ENCODE measurements around the gene S100A10. TPM values are rescaled to one million over a fixed set of nuclear protein-coding genes. Genes with fewer than 3 reads are reported as not detected.
A peak's percentile ranks its signal among the peaks of the same experiment; 100 is the strongest.

S100A10 gene
- total RNA-seq, 1 experiment from 2014 or later: 400 TPM

GRCh38 chr1:151947140-151947539, 46.5 kb downstream of the S100A10 start:
- H3K9me3 ChIP-seq (ENCODE audit: low read length): no peaks in the 10 kb centered on the region
- no peaks in the 10 kb centered on the region for H3K79me2 ChIP-seq (ENCODE audit: low read length)
- H3F3A ChIP-seq (ENCODE audit: low read length, unreplicated experiment): peaks cover 9% of the 10 kb centered on the region
- peak overlapping the region; percentile 55 for H3K4me2 ChIP-seq (ENCODE audit: low read length)
- POLR2A ChIA-PET (ENCODE audit: unreplicated experiment): interaction anchor here (0.6 to 1.8 kb wide), 8 partner anchors 11 to 1250 kb away, joined by 3 to 16 read pairs (median 5); partner anchors contain the start of genes S100A10 and S100A11
- H3K4me1 ChIP-seq (ENCODE audit: insufficient read depth, low read length): peaks cover 39% of the 10 kb centered on the region
- no peaks in the 10 kb centered on the region for H3K36me3 ChIP-seq (ENCODE audit: low read depth, low read length)
- CTCF ChIA-PET: interaction anchor here (1.0 to 1.1 kb wide), 2 partner anchors 13 to 54 kb away, joined by 3 to 4 read pairs; no protein-coding TSS in a partner anchor
- intact Hi-C loops (cut with micrococcal nuclease): loop anchor here (5.0 kb wide), 1 partner anchor 60 kb away; no protein-coding TSS in a partner anchor
- ATAC-seq: no peak
- H2AFZ ChIP-seq (ENCODE audit: low read length): no peak overlapping the region
- peaks cover 4% of the 10 kb centered on the region; the same call in 1 of the 2 replicates for H3K9me2 ChIP-seq (replicated peaks; ENCODE audit: low read length)
- peak; percentile 56 for DNase-seq
- H4K20me1 ChIP-seq (ENCODE audit: low read length): no peaks in the 10 kb centered on the region
- BruUV-seq (replicated peaks): no TSS peak
- no peak for TF ChIP-seq CTCF (conservative IDR thresholded peaks at IDR 0.05; ENCODE audit: low read depth, low read length)
- TF ChIP-seq EZH2phosphoT487 (IDR thresholded peaks at IDR 0.05; ENCODE audit: borderline replicate concordance, low read length): no peak
- peak overlapping the region; percentile 21; the same call in 1 of the 2 replicates for H3K4me3 ChIP-seq (ENCODE audit: low read length)
- H3K27me3 ChIP-seq (ENCODE audit: low read length): no peaks in the 10 kb centered on the region
- H3K9ac ChIP-seq (ENCODE audit: low read length): peak overlapping the region; percentile 68
- peak overlapping the region; percentile 96 for H3K27ac ChIP-seq (ENCODE audit: low read length)

- ATAC-seq: peak; percentile 76
Observed at GRCh38 chr1:151945725-151946722, 47.6 kb downstream of the S100A10 start.

More at GRCh38 chr1:151945725-151946722, 47.6 kb downstream of the S100A10 start:
- H3K4me3 ChIP-seq (ENCODE audit: low read length): peak overlapping the region; percentile 56
- ChIA-PET POLR2A (ENCODE audit: unreplicated experiment) (interaction anchor here (0.6 to 1.8 kb wide), 10 partner anchors 10 to 1249 kb away, joined by 3 to 16 read pairs (median 4); partner anchors contain the start of genes S100A10 and S100A11), CTCF (interaction anchor here (0.7 to 1.5 kb wide), 4 partner anchors 10 to 55 kb away, joined by 3 to 8 read pairs (median 4); no protein-coding TSS in a partner anchor)
- H3K27ac ChIP-seq (ENCODE audit: low read length): peak overlapping the region; percentile 96
- H3K9ac ChIP-seq (ENCODE audit: low read length): peak overlapping the region; percentile 87
- H3F3A ChIP-seq (ENCODE audit: low read length, unreplicated experiment): peaks cover 9% of the 10 kb centered on the region
- DNase-seq: peak; percentile 100
- H3K36me3 ChIP-seq (ENCODE audit: low read depth, low read length): no peaks in the 10 kb centered on the region
- no peak overlapping the region; the same call in 1 of the 2 replicates for H2AFZ ChIP-seq (ENCODE audit: low read length)
- no peaks in the 10 kb centered on the region for H3K27me3 ChIP-seq (ENCODE audit: low read length)
- BruUV-seq (replicated peaks): TSS peak; percentile 91
- H3K9me3 ChIP-seq (ENCODE audit: low read length): no peaks in the 10 kb centered on the region
- peaks cover 49% of the 10 kb centered on the region for H3K4me1 ChIP-seq (ENCODE audit: insufficient read depth, low read length)
- H3K4me2 ChIP-seq (ENCODE audit: low read length): peak overlapping the region; percentile 83
- H3K79me2 ChIP-seq (ENCODE audit: low read length): no peaks in the 10 kb centered on the region
- intact Hi-C loops (cut with micrococcal nuclease): loop anchor here (1.0 to 5.0 kb wide), 4 partner anchors 10 to 59 kb away; no protein-coding TSS in a partner anchor
- TF ChIP-seq CTCF (conservative IDR thresholded peaks at IDR 0.05; ENCODE audit: low read depth, low read length): no peak
- TF ChIP-seq EZH2 (IDR thresholded peaks at IDR 0.05; ENCODE audit: low read length, unreplicated experiment): no peak
- no peak for TF ChIP-seq EZH2phosphoT487 (IDR thresholded peaks at IDR 0.05; ENCODE audit: borderline replicate concordance, low read length)
- no peaks in the 10 kb centered on the region for H4K20me1 ChIP-seq (ENCODE audit: low read length)
- H3K9me2 ChIP-seq (replicated peaks; ENCODE audit: low read length): peaks cover 4% of the 10 kb centered on the region; the same call in 1 of the 2 replicates

Data from PC-3 (cell line).